HG02938 (cell line): Measurements from ENCODE around the gene SOD1.
"Not testable (repeated sequence)": the region's sequence is repeated elsewhere in the genome, so short reads cannot be mapped to it uniquely, and the experiment has no call there.

Experiments
- ATAC-seq: cut with Tn5 transposase; IDR thresholded peaks from one replicate; pipeline ENCODE4 v1.9.1; 2021; ENCODE audit warnings: mild to moderate bottlenecking, moderate library complexity; ENCODE audit not compliant: unreplicated experiment

Gene SOD1

GRCh38 chr21:31659536-31660258 is at the start of gene SOD1:
SOD1 (plus strand) TSS chr21:31659693; CDS start chr21:31659770, 77 bp downstream.
- peak; percentile 94 for ATAC-seq

GRCh38 chr21:31611445-31611844 is 48.0 kb upstream of the SOD1 start:
- no peak for ATAC-seq

GRCh38 chr21:31612894-31613785 is 46.4 kb upstream of the SOD1 start:
- no peak for ATAC-seq

GRCh38 chr21:31614705-31615104 is 44.8 kb upstream of the SOD1 start:
- ATAC-seq: no peak

GRCh38 chr21:31616216-31616615 is 43.3 kb upstream of the SOD1 start:
- no peak for ATAC-seq

- ATAC-seq: no peak
Measured at GRCh38 chr21:31618696-31619430, 40.6 kb upstream of the SOD1 start.

- ATAC-seq: no peak
Measured at GRCh38 chr21:31622397-31622796, 37.1 kb upstream of the SOD1 start.

GRCh38 chr21:31623664-31624063 is 35.8 kb upstream of the SOD1 start:
- ATAC-seq: no peak

- no peak for ATAC-seq
Measured at GRCh38 chr21:31624181-31624580, 35.3 kb upstream of the SOD1 start.

- ATAC-seq: no peak
Measured at GRCh38 chr21:31624961-31625491, 34.5 kb upstream of the SOD1 start.

- ATAC-seq: no peak
Measured at GRCh38 chr21:31629972-31630711, 29.4 kb upstream of the SOD1 start.

- not testable (repeated sequence) for ATAC-seq
Measured at GRCh38 chr21:31631881-31632280, 27.6 kb upstream of the SOD1 start.

GRCh38 chr21:31634993-31635392 is 24.5 kb upstream of the SOD1 start:
- no peak for ATAC-seq

GRCh38 chr21:31636874-31637273 is 22.6 kb upstream of the SOD1 start:
- no peak for ATAC-seq

- ATAC-seq: no peak
Measured at GRCh38 chr21:31641416-31641922, 18.0 kb upstream of the SOD1 start.

- ATAC-seq: no peak
Measured at GRCh38 chr21:31644643-31645042, 14.8 kb upstream of the SOD1 start.

- ATAC-seq: no peak
Measured at GRCh38 chr21:31647650-31648049, 11.8 kb upstream of the SOD1 start.

- ATAC-seq: no peak
Measured at GRCh38 chr21:31650930-31651329, 8.6 kb upstream of the SOD1 start.

- ATAC-seq: not testable (repeated sequence)
Measured at GRCh38 chr21:31651491-31651890, 8.0 kb upstream of the SOD1 start.

- no peak for ATAC-seq
Measured at GRCh38 chr21:31654340-31654739, 5.2 kb upstream of the SOD1 start.
